ENCODE data around the gene SYVN1.

Gene SYVN1

DNA sequence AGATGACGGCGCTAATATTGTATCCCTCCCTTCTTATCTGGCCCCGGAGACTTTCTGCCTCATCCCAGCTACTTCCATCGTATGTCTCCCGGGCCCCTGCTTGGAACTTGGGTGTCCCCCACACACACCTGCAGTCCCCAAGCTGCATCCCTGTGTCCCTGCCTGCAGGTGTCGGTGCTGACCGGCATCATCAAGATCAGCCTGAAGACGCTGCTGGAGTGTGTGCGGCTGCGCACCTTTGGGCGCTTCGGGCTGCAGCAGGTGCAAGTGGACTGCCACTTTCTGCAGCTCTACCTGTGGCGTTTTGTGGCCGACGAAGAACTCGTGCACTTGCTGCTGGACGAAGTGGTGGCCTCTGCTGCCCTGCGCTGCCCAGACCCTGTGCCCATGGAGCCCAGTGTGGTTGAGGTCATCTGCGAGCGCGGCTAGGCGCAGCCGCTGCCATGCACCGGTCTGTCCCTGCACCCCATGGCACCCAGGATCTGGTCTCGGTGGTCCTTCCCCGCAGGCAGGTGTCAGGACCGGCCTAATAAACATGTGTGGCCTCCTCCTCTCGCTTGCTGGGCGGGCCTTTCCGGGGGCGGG lies 23.1 kb downstream of the SYVN1 start:
- TF ChIP-seq, protein P1, sequence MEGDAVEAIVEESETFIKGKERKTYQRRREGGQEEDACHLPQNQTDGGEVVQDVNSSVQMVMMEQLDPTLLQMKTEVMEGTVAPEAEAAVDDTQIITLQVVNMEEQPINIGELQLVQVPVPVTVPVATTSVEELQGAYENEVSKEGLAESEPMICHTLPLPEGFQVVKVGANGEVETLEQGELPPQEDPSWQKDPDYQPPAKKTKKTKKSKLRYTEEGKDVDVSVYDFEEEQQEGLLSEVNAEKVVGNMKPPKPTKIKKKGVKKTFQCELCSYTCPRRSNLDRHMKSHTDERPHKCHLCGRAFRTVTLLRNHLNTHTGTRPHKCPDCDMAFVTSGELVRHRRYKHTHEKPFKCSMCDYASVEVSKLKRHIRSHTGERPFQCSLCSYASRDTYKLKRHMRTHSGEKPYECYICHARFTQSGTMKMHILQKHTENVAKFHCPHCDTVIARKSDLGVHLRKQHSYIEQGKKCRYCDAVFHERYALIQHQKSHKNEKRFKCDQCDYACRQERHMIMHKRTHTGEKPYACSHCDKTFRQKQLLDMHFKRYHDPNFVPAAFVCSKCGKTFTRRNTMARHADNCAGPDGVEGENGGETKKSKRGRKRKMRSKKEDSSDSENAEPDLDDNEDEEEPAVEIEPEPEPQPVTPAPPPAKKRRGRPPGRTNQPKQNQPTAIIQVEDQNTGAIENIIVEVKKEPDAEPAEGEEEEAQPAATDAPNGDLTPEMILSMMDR (conservative IDR thresholded peaks at IDR 0.05), result no peak
- peak overlapping the region; percentile 100 for H3K27ac ChIP-seq

DNA sequence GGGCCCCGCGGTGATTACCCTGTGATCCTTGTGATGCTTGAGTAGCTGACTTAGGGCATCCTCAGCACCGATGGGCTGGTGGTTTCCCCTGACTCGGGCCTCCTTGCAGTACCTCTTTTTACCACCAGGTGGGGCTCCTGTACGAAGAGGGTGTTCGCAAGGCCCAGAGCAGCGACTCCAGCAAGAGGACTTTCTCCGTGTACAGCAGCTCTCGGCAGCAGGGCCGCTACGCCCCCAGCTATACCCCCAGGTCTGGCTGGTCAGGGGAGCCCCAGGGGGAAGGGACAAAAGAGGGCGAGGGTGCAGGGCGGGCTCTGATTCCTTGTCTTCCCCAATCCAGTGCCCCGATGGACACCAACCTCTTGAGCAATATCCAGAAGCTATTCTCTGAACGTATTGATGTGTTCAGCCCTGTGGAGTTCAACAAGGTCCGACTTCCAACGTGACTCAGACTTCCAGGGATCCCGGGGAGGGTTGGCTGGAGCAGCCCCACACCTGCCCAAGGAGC lies 23.9 kb downstream of the SYVN1 start:
- TF ChIP-seq, protein P1 (conservative IDR thresholded peaks at IDR 0.05), result peak; percentile 100
- H3K27ac ChIP-seq, result peak overlapping the region; percentile 100

DNA sequence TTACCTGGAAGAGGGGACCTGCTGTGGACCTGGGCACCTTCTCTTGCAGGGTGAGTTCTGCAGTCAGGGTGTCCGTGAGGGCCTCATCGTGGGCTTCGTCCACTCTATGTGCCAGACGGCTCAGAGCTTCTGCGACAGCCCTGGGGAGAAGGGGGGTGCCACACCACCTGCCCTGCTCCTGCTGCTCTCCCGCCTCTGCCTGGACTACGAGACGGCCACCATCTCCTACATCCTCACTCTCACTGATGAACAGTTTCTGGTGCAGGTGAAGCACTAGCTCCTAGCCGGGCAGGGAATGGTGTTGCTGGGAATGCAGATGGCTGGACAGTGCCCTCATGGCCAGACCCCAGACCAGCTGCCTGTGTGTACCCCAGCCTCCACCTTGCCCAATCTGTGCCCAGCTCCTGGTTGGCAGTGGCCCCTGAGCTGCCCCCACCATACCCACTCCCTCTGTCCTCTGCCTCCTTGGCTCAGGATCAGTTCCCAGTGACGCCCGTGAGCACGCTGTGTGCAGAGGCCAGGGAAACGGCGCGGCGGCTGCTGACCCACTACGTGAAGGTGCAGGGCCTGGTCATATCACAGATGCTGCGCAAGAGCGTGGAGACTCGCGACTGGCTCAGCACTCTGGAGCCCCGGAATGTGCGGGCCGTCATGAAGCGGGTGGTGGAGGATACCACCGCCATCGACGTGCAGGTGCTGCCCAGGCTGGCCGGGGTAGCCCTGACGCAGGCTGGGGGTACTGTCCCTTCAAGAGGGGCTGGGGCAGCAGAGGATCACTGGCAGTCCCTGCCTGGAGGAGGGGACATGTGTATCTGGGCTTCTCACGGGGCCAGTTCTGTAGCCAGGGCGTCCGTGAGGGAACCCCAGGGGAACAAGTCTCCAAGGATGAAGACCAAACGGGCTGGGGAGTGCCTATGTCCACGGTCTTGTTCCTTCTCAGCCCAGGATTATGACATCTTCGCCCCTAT lies 24.8 kb downstream of the SYVN1 start:
- peak overlapping the region; percentile 100 for H3K27ac ChIP-seq
- TF ChIP-seq, protein P1 (conservative IDR thresholded peaks at IDR 0.05), result no peak

DNA sequence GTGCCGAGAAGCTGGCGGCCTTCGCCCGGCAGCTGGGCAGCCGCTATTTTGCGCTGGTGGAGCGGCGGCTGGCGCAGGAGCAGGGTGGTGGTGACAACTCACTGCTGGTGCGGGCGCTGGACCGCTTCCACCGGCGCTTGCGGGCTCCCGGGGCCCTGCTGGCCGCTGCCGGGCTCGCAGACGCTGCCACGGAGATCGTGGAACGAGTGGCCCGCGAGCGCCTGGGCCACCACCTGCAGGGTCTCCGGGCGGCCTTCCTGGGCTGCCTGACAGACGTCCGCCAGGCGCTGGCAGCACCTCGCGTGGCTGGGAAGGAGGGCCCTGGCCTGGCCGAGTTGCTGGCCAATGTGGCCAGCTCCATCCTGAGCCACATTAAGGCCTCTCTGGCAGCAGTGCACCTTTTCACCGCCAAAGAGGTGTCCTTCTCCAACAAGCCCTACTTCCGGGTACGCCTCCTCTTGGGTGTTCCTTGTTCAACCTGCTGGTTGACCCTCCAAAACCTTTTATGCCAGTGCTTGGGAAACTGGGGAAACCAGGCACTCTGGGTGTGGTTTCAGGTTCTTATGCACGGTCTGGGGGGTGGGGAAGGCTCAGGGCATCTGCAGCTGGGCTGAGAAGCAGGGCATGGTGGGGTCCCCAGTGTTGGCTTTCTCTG lies 25.7 kb downstream of the SYVN1 start:
- TF ChIP-seq, protein P1 (conservative IDR thresholded peaks at IDR 0.05), result no peak
- peak overlapping the region; percentile 100 for H3K27ac ChIP-seq

DNA sequence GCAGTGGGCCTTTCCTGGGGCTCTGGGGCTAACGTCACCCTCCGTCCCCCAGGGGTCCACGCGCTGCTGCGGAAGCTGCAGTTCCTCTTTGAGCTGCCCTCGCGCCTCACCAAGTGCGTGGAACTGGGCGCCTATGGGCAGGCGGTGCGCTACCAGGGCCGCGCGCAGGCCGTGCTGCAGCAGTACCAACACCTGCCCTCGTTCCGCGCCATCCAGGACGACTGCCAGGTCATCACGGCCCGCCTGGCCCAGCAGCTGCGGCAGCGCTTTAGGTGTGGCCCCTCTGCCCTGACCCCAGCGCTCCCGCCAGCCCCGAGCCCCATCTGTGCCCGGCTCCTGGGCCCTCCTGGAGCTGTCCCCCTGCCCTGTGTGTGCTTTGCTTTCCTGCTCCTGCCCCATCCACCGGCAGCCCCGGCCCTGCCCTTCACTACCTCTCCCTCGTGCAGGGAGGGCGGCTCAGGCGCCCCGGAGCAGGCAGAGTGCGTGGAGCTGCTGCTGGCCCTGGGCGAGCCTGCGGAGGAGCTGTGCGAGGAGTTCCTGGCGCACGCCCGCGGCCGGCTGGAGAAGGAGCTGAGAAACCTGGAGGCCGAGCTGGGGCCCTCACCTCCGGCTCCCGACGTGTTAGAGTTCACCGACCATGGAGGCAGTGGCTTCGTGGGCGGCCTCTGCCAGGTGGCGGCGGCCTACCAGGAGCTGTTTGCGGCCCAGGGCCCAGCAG lies 26.4 kb downstream of the SYVN1 start:
- peak overlapping the region; percentile 100 for H3K27ac ChIP-seq
- TF ChIP-seq, protein P1 (conservative IDR thresholded peaks at IDR 0.05), result no peak

DNA sequence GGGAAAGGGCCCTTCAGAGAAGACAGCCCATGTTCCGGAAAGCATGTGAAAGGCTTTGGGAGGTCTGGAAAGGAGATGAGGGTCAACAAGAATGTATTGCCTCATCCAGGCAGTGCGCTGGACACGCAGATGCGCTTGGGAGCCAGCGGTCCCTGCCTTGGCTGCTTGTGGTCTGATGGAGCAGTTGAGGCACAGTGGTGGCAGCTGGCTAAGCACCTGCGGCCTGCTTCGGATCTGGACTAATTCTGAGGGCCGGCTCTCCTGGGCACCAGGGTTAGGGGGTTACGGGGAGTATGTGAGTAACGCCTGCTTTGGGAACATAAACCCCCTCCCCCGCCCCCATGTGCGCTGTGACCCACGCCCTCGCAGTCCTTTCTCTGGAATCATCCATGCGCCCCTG lies 27.2 kb downstream of the SYVN1 start:
- TF ChIP-seq, protein P1 (conservative IDR thresholded peaks at IDR 0.05), result no peak
- H3K27ac ChIP-seq, result peak overlapping the region; percentile 100
